ENCODE results near the gene TOX3.

- no peak for TF ChIP-seq RFX5 (IDR thresholded peaks at IDR 0.05; ENCODE audit: low read length)
- TF ChIP-seq CTCF (IDR thresholded peaks at IDR 0.05), result no peak
- no peak for TF ChIP-seq CHD2 (IDR thresholded peaks at IDR 0.05; ENCODE audit: low read length, partially characterized antibody)
- no peak for TF ChIP-seq POLR2AphosphoS5 (IDR thresholded peaks at IDR 0.05; ENCODE audit: low read depth, low read length)
- TF ChIP-seq, protein P1, sequence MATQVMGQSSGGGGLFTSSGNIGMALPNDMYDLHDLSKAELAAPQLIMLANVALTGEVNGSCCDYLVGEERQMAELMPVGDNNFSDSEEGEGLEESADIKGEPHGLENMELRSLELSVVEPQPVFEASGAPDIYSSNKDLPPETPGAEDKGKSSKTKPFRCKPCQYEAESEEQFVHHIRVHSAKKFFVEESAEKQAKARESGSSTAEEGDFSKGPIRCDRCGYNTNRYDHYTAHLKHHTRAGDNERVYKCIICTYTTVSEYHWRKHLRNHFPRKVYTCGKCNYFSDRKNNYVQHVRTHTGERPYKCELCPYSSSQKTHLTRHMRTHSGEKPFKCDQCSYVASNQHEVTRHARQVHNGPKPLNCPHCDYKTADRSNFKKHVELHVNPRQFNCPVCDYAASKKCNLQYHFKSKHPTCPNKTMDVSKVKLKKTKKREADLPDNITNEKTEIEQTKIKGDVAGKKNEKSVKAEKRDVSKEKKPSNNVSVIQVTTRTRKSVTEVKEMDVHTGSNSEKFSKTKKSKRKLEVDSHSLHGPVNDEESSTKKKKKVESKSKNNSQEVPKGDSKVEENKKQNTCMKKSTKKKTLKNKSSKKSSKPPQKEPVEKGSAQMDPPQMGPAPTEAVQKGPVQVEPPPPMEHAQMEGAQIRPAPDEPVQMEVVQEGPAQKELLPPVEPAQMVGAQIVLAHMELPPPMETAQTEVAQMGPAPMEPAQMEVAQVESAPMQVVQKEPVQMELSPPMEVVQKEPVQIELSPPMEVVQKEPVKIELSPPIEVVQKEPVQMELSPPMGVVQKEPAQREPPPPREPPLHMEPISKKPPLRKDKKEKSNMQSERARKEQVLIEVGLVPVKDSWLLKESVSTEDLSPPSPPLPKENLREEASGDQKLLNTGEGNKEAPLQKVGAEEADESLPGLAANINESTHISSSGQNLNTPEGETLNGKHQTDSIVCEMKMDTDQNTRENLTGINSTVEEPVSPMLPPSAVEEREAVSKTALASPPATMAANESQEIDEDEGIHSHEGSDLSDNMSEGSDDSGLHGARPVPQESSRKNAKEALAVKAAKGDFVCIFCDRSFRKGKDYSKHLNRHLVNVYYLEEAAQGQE (IDR thresholded peaks at IDR 0.05; ENCODE audit: low read depth, low read length), result no peak
Observed at GRCh38 chr16:52581530-52581929, 34.6 kb upstream of the TOX3 start.
